SU-DHL-6 (cell line): Measurements from ENCODE around the gene CPNE5.
A peak's percentile ranks its signal among the peaks of the same experiment; 100 is the strongest.

Experiments
- H2AFZ ChIP-seq: fragments of 200-600 bp; sonication (generic); 2 replicates; pipeline ENCODE4 v1.6.1; 2014; ENCODE audit warnings: low read depth, mild to moderate bottlenecking, moderate library complexity, mixed read lengths, antibody characterized with exemption, low read length; ENCODE audit not compliant: severe bottlenecking
- H3F3A ChIP-seq: fragments of 200-600 bp; shearing (Covaris generic); 2 replicates; pipeline ENCODE4 v1.6.0; 2016; ENCODE audit warnings: antibody characterized with exemption, mild to moderate bottlenecking; ENCODE audit not compliant: insufficient read depth
- H3K27ac ChIP-seq: fragments of 200-600 bp; sonication (generic); 2 replicates; pipeline ENCODE4 v1.5.1; 2016; ENCODE audit warnings: low read depth, mild to moderate bottlenecking, low read length, moderate library complexity, mixed read lengths
- H3K27me3 ChIP-seq: fragments of 200-600 bp; sonication (generic), shearing (Covaris generic); 2 replicates; pipeline ENCODE4 v1.6.0; 2014; ENCODE audit warnings: mild to moderate bottlenecking, low read length
- H3K36me3 ChIP-seq: fragments of 200-600 bp; sonication (generic); 2 replicates; pipeline ENCODE4 v1.6.1; 2014; ENCODE audit warnings: mild to moderate bottlenecking, low read length, mixed read lengths
- H3K4me2 ChIP-seq: fragments of 300-600, 200-600 bp; shearing (Covaris generic), sonication (generic); 2 replicates; pipeline ENCODE4 v1.6.0; 2014; ENCODE audit warnings: low read length, low read depth, mild to moderate bottlenecking; ENCODE audit not compliant: poor library complexity, severe bottlenecking
- H3K4me3 ChIP-seq: fragments of 200-600 bp; sonication (generic); 2 replicates; pipeline ENCODE4 v1.5.1; 2014; ENCODE audit warnings: antibody characterized with exemption, low read length, mild to moderate bottlenecking, mixed read lengths; ENCODE audit not compliant: insufficient read depth, poor library complexity, severe bottlenecking
- H3K79me2 ChIP-seq: fragments of 200-600 bp; sonication (generic); 2 replicates; pipeline ENCODE4 v1.6.1; 2014; ENCODE audit warnings: mild to moderate bottlenecking, low read length, moderate library complexity; ENCODE audit not compliant: insufficient read depth
- H3K9ac ChIP-seq: fragments of 200-600 bp; sonication (generic); 2 replicates; pipeline ENCODE4 v1.7.0; 2014; ENCODE audit warnings: mild to moderate bottlenecking, low read length
- H3K9me2 ChIP-seq: fragments of 200-600 bp; sonication (generic); replicated peaks from 2 replicates; pipeline ENCODE4 v1.6.1; 2014; ENCODE audit warnings: low read length; ENCODE audit not compliant: insufficient read depth
- H3K9me3 ChIP-seq: fragments of 200-600 bp; sonication (generic); 2 replicates; pipeline ENCODE4 v1.6.1; 2014; ENCODE audit warnings: low read length, mixed read lengths; ENCODE audit not compliant: insufficient read depth
- H4K20me1 ChIP-seq: fragments of 200-600 bp; sonication (generic); 2 replicates; pipeline ENCODE4 v1.6.1; 2014; ENCODE audit warnings: low read depth, mild to moderate bottlenecking, antibody characterized with exemption, low read length, moderate library complexity, mixed read lengths
- CTCF ChIP-seq: fragments of 200-600 bp; sonication (generic); IDR thresholded peaks from one replicate; pipeline ENCODE4 v1.5.1; 2017; ENCODE audit warnings: antibody characterized with exemption, mild to moderate bottlenecking, low read length, moderate library complexity; ENCODE audit not compliant: insufficient read depth, poor library complexity, severe bottlenecking
- EZH2phosphoT487 ChIP-seq: fragments of 200-600 bp; sonication (generic), shearing (Covaris generic); conservative IDR thresholded peaks from 2 replicates; pipeline ENCODE4 v1.6.1; 2018; ENCODE audit warnings: mild to moderate bottlenecking, antibody characterized with exemption, low read length, moderate library complexity, mixed read lengths

Gene CPNE5

DNA sequence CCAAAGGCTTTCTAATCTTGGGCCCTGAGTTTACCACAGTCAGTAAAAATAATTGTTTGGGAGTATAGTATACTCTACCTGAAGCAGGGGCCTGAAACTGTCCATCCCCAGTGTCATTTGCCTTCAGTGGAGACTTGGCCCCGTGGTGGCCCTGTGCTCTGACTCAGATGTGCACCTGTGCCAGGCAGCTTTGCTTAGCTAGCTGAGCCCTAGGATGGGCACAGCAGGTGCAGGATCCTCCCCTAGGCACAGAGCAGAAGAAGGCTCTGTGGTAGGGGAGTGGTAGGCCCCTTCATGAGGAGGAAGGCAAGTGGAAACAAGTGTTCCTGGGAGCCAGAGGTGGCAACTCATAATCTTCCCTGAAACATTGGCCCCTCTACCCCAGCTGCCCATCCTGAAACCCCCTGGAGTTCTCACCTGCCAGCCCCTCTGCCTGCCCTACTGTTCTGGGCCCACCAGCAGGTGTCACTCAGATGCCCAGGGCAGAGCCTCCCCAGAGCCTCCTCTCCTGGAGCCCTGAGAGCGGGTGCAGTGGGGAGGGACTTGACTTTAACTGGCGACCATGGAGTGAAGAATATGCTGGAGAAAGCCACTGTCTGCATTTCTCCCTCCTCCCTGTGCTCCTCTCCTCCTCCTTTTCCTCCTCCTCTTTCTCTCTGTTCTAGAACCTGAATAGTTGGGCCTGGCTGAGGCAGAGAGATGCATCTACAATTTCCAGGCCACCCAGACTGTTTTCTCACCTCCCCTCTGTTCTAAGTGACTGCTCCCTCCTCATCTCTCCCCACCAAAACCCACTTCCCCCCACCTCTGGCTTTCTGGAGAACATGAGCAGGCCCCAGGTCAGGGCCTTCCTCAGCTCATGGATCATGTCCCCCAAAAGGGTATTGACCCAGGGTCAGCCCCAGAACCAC lies 2.9 kb downstream of the CPNE5 start:
- H3K9me2 ChIP-seq = no peaks in the 10 kb centered on the region
- no peak overlapping the region for H3K9ac ChIP-seq
- H3K9me3 ChIP-seq = no peaks in the 10 kb centered on the region
- no peaks in the 10 kb centered on the region for H4K20me1 ChIP-seq
- H3K79me2 ChIP-seq = no peaks in the 10 kb centered on the region
- no peaks in the 10 kb centered on the region for H3K27me3 ChIP-seq
- H3F3A ChIP-seq = no peaks in the 10 kb centered on the region
- H2AFZ ChIP-seq = no peak overlapping the region
- H3K27ac ChIP-seq = no peak overlapping the region
- TF ChIP-seq CTCF = peak; percentile 64
- no peak for TF ChIP-seq EZH2phosphoT487
- H3K4me3 ChIP-seq = no peak overlapping the region
- H3K36me3 ChIP-seq = no peaks in the 10 kb centered on the region
- no peak overlapping the region for H3K4me2 ChIP-seq

DNA sequence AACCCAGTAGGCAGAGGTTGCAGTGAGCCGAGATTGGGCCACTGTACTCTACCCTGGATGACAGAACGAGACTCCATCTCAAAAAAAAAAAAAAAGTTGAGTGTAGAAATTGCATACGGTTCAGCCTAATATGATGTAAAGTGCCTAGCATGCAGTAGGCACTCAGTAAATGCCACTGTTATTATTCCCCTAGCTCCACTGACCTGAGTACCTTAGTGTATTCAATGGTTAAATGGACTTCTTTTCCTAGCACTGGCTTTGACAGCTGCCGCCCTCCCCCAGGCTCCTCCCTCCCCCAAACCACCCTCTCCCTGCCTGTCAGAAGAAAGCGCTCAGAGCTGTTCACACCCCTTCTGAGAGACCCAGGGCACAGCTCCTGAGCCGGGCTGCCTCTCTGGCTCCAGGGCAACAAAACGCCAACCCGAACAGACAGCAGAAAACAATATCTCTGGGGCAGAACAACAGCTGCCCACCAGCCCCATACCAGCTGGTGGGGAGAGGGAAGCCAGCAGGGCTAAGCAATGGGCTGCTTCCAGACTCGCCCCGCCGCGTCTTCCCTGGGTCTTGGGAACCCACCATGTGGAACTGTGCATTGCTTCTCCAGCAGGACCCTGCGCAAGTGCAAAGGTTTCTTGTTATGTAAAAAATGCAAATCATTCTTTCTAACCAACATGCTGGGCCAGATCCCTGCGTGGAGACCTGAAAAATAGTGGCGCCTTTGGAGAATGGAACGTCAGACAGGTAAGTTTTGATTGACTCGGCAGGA lies 4.5 kb downstream of the CPNE5 start:
- Histone ChIP-seq H3K9ac (no peak overlapping the region), H3K4me2 (no peak overlapping the region), H3K9me2 (no peaks in the 10 kb centered on the region), H3K4me3 (no peak overlapping the region), H4K20me1 (no peaks in the 10 kb centered on the region), H3F3A (no peaks in the 10 kb centered on the region), H3K79me2 (no peaks in the 10 kb centered on the region), H3K27ac (no peak overlapping the region), H3K27me3 (no peaks in the 10 kb centered on the region), H2AFZ (no peak overlapping the region), H3K9me3 (no peaks in the 10 kb centered on the region), H3K36me3 (no peaks in the 10 kb centered on the region)
- TF ChIP-seq EZH2phosphoT487 = no peak
- no peak for TF ChIP-seq CTCF

- Histone ChIP-seq H3K4me2 (no peak overlapping the region), H3K79me2 (no peaks in the 10 kb centered on the region), H3K4me3 (no peak overlapping the region), H3K9ac (no peak overlapping the region), H4K20me1 (no peaks in the 10 kb centered on the region), H3F3A (no peaks in the 10 kb centered on the region), H3K36me3 (no peaks in the 10 kb centered on the region), H3K9me2 (no peaks in the 10 kb centered on the region), H3K27ac (no peak overlapping the region), H3K9me3 (no peaks in the 10 kb centered on the region), H3K27me3 (no peaks in the 10 kb centered on the region), H2AFZ (no peak overlapping the region)
- TF ChIP-seq CTCF (no peak), EZH2phosphoT487 (no peak)
Measured at GRCh38 chr6:36833182-36833789, 6.0 kb downstream of the CPNE5 start.
